LNCaP clone FGC (cell line): ENCODE results near the gene SPART.

Experiments
- DNase-seq: peaks from one replicate; pipeline ENCODE4 v3.0.0-alpha.2; 2011; ENCODE audit warnings: low read depth
- H3K4me3 ChIP-seq: 2 replicates; pipeline ENCODE4 v1.5.1; 2011; ENCODE audit warnings: mild to moderate bottlenecking, low read depth, low read length, control low read depth
- CTCF ChIP-seq: IDR thresholded peaks from 2 replicates; pipeline ENCODE4 v1.5.1; 2012; ENCODE audit warnings: mild to moderate bottlenecking; ENCODE audit not compliant: control insufficient read depth, insufficient read depth; ENCODE audit errors: extremely low read depth

The SPART gene

GRCh38 chr13:36360903-36361302, 14.7 kb upstream of the SPART start:
- no peak for TF ChIP-seq CTCF
- no peak overlapping the region for H3K4me3 ChIP-seq
- DNase-seq, result no peak

GRCh38 chr13:36359301-36359950, 13.2 kb upstream of the SPART start:
- no peak for TF ChIP-seq CTCF
- DNase-seq, result no peak
- H3K4me3 ChIP-seq, result no peak overlapping the region

DNA sequence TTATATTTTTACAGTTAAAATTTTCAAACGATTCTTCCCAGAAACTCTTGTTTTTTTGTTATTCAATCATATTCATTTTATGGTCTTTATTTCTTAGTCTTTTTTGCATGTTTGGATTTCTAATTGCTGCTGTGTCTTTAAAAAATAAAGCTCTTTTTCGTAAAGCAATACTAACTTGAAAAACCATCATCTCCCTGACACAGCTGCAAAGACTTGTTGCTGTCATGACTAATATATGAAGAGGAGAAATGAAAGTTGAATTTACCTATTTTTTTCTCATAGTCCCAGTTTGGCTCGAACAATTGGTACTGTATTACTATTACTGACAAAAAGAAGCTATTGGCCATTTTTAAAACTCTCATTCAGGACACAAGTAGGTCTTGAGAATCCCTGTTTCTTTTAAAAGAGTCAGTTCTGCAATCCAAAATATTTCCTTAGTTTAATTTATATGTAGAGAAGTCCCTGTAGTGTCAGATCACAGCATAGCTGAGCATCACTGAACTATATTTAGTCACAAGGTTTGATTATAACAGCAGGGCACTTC, 12.1 kb upstream of the SPART start:
- TF ChIP-seq CTCF, result no peak
- no peak overlapping the region for H3K4me3 ChIP-seq
- DNase-seq, result no peak

DNA sequence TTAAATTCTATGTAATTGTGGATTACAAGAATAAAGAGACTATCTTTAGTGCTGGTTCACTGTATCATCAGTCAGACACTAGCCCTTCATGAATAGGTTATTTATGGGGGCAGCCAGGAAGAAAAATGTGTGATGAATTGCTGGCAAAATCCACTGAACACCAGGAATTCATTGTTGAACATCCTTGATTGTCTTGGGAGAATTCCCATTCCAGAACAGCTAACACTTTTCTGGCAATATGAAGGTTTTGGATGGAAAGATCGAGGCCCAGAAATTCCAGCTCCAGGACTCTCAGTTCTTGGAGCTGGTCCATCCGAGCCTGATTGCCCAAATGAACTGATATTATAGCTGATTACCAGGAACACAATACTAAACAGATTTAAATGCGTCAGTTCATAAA, 11.5 kb upstream of the SPART start:
- H3K4me3 ChIP-seq, result no peak overlapping the region
- TF ChIP-seq CTCF, result no peak
- peak; percentile 56 for DNase-seq

GRCh38 chr13:36357231-36357630, 11.0 kb upstream of the SPART start:
- DNase-seq, result no peak
- H3K4me3 ChIP-seq, result no peak overlapping the region
- TF ChIP-seq CTCF, result no peak

GRCh38 chr13:36356058-36356457, 9.9 kb upstream of the SPART start:
- TF ChIP-seq CTCF, result no peak
- no peak overlapping the region for H3K4me3 ChIP-seq
- DNase-seq, result no peak

DNA sequence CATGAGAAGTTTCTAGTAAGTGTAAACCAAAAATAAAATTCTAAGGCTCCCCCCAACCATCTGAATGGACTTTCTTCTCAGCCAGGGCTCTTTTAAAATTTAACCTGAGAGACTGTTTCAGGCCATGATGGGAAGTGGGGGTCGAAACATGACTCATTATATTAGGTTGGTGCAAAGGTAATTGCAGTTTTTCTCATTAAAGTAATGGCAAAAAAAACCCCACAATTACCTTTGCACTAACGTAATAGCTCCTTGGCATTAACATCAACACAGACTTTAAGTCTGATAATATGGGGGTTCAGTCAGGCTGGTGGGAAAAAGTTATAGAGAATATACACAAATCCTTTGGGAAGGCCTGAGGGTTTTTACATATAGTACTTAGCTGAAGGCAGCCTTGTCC, 9.4 kb upstream of the SPART start:
- no peak for DNase-seq
- no peak overlapping the region for H3K4me3 ChIP-seq
- no peak for TF ChIP-seq CTCF
